HuH-7.5 (cell line): ENCODE measurements around the gene GPR85.
"Not testable (repeated sequence)": the region's sequence is repeated elsewhere in the genome, so short reads cannot be mapped to it uniquely, and the experiment has no call there.

Experiments used
- DNase-seq: peaks from one replicate; pipeline ENCODE4 v3.0.0; 2011; ENCODE audit warnings: low spot score

GPR85 gene

GRCh38 chr7:113083816-113084495 lies 2.7 kb downstream of the GPR85 start:
- no peak for DNase-seq

DNA sequence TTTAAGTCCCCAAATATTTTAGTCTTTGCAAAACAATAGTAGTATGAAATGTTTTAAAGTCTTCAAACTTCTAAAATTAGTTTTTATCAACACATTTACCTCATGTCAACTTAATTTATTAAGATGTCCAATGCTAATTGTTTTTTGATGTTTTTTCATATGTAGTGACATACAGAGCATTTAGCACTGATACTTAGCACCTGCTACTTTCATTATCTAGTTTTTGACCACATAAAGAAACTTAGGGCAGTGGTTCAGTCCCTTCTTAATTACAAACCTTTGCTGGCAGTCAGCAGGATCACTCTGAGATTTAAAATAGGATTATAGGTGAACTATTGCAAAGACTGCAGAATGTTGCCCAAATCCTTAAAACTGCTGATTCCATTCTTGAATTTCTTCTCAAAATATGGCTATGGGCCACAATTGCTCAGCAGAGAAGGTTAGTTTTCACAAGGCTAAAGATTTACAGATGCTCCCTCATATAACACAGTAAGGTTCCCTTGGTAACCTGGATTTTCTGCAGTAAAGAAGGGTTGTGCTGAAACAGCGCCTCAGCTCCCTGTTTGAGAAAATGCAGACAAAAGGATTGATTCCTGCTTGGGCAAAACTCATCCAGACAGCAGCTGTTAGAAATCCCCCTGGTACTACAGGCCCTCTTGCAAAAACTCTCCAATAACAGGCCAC lies 3.4 kb downstream of the GPR85 start:
- no peak for DNase-seq

DNA sequence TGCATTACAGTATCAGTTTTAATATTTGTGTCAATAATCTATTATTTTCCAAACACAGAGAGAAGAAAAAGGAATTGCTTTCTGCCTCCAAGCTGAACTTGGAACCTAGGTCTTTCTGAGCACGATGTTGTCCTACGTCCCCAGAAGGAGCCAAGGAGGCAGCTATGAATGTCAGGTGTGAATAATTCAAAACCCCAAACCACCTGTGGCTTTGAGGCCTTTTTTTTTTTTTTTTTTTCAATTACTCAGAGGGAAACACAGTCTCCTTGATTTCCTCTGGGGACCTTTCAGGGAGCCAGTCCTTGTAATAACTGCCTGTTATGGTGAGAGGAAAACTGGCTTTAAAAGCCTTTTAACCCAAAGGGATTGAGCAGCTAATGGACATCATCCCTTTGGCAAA lies 8.3 kb downstream of the GPR85 start:
- DNase-seq = no peak

DNA sequence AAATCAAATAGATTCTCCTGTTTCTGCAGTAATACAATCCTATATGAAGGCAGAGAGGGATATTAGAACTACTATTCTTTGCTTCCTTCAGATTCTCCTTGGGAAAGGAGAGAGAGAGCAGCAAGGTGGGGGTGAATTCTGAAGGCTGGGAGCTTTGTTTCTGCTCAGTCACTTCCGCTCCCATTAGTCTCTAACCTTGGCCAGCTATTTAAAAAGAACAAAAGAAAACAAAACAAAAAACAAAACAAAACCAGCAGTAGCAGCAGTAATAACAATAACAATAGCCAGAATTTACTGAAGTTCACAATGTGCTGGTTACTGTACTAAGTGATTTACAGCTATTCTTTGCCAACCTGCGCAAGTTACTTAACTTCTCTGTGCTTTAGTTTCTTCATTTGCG lies 9.9 kb downstream of the GPR85 start:
- no peak for DNase-seq

GRCh38 chr7:113071465-113071864 lies 15.2 kb downstream of the GPR85 start:
- DNase-seq = no peak

GRCh38 chr7:113062499-113062898 lies 24.1 kb downstream of the GPR85 start:
- no peak for DNase-seq

DNA sequence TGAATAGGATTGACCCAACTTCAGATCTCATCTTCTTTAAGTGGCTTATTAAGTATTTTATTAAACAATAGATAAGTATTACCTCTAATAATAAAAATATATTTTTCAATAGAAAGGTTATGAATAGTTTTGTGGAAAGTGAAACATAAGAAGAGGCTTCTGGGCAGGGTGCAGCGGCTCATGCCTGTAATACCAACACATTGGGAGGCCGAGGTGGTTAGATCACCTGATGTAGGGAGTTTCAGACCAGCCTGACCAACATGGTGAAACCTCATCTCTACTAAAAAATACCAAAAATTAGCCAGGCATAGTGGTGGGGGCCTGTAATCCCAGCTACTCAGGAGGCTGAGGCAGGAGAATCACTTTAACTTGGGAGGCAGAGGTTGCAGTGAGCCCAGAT lies 26.5 kb downstream of the GPR85 start:
- DNase-seq = no peak

GRCh38 chr7:113054938-113055337 lies 31.7 kb downstream of the GPR85 start:
- no peak for DNase-seq

- not testable (repeated sequence) for DNase-seq
Observed at GRCh38 chr7:113054272-113054671, 32.4 kb downstream of the GPR85 start.

GRCh38 chr7:113049221-113049620 lies 37.4 kb downstream of the GPR85 start:
- not testable (repeated sequence) for DNase-seq

- no peak for DNase-seq
Observed at GRCh38 chr7:113046453-113046852, 40.2 kb downstream of the GPR85 start.

DNA sequence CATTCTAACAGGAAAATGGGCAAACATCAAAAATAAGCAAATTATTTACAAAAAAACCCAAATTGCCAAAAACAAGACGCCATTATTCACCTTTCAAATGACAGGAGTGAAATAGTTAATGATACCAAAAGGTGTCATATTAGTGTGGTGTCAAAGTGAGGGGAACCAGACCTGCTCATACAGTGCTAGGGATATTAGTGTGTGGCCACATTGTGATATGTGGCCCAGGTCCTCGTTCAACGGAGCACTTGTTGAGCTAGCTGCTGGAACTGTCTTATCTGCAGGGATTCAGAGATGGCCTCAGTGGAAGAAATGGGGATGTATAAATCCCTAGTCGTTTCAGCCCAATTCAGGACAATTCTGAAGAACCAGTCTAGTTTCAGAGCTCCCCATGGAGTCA lies 41.2 kb downstream of the GPR85 start:
- no peak for DNase-seq

- DNase-seq = no peak
Observed at GRCh38 chr7:113044394-113044793, 42.2 kb downstream of the GPR85 start.

DNA sequence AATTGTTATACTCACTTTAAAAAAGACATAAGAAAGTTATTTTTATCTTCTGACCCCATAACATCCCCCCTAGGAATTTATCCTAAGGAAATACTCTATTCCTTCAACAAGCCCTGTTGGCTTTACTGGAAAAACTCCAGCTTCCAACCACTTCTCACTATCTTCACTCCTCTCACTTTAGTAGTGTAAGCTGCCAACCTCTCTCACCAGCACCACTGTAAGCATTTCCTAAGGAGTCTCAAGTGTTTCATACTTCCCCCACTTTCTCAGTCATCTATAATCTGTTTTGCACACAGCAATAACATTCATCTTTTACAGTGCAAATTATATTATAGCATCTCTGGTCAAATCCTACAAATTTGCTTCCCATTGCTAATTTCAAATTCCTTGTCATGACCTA lies 45.8 kb downstream of the GPR85 start:
- no peak for DNase-seq

GRCh38 chr7:113033959-113034358 lies 52.7 kb downstream of the GPR85 start:
- DNase-seq = no peak
